ENCODE results near the gene CCDC6.
"Not testable (repeated sequence)": the region's sequence is repeated elsewhere in the genome, so short reads cannot be mapped to it uniquely, and the experiment has no call there.

Gene CCDC6

DNA sequence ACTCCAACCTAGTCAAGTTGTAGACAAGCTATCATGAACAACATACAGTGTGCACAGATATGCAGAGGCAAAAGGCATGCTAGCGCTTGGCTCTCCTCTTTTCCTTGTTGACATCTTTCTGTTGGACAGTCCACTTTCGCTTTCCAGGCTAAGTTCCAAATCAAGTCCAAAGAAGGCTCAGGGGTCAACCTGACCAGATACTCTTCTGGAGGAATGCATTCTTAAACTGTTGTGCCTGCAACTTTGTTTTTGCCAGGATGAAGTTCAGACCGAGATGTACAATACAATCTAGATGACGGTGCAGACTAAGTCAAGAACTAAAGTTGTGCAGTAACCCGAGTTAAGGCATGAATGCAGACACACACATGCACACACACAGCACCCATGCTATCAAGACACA lies 117.4 kb downstream of the CCDC6 start:
- DNase-seq (ENCODE audit: extremely low spot score, insufficient read length, low read depth) = not testable (repeated sequence)
- FAIRE-seq = peak; percentile 18

DNA sequence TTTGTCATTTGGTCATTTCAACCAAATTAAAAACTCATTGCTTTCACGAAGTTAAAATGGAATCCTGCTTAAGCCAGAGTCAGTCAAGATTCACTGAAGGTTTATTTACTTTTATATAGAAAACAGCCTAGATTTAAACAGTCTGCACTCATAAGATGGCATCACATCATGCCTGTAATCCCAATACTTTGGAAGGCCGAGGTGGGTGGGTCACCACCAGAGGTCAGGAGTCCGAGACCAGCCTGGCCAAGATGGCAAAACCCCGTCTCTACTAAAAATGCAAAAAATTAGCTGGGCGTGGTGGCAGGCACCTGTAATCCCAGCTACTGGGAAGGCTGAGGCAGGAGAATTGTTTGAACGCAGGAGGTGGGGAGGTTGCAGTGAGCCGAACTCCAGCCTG lies 119.3 kb downstream of the CCDC6 start:
- DNase-seq (ENCODE audit: extremely low spot score, insufficient read length, low read depth); FAIRE-seq: not testable (repeated sequence)

DNA sequence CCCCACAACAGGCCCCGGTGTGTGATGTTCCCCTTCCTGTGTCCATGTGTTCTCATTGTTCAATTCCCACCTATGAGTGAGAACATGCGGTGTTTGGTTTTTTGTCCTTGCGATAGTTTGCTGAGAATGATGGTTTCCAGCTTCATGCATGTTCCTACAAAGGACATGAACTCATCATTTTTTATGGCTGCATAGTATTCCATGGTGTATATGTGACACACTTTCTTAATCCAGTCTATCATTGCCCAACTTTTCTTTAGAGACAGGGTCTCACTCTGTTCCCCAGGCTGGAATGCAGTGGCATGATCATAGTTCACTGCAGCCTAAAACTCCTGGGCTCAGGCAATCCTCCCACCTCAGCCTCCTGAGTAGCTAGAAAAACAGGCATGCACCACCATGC lies 120.9 kb downstream of the CCDC6 start:
- not testable (repeated sequence) for FAIRE-seq; DNase-seq (ENCODE audit: extremely low spot score, insufficient read length, low read depth)

DNA sequence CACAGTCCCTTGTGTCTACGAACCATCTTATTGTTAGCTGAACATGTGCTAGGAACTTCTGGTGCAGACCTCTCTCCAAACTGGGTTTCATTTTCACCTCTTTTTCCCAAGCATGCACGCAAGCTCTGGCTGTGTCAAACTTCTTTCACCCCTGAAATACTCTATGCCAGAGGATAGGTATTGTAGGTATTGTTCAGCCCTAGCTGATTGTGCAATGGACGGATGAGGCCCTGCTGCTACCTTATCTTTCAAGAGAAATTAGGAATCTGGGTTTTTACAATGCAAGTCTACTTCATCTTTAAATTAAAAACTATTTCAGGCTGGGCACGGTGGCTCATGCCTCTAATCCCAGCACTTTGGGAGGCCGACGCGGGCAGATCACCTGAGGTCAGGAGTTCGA lies 124.8 kb downstream of the CCDC6 start:
- FAIRE-seq = no peak
- DNase-seq (ENCODE audit: extremely low spot score, insufficient read length, low read depth) = no peak

DNA sequence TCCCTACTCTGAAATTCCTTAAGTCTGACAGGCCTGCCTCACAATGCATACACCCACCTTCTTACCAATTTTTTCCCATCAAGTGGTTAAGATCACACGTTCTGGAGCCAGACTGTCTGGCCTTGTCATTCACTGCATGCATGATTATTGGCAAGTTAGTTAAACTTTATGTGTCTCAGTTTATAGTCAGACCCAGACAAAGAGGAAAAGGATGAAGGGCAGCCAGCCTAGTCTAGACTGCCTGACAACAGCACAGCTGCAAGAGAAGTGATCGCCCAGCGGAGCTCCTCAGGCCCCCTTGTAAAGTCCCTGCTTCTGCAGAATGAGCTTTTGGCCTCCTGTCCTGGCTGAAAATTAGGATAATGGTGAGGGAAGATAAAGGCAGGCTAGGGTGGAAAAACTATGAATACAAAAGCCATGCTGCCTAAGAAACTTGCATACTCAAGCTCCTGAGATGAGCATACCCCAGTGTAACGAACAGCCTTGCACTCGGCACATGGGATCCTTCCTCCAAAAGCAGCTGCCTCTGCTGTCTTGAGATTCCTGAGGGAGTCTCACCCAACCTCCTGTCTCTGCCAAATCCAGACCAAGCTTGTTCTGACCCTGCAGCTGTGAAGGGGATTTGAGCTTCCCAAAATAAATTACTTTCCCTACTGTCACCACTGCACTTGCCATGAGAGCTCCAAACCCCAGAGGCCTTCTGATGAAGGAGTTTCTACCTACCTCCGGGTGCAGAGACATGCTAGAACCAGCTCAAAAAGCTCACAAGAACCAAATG lies 126.4 kb downstream of the CCDC6 start:
- FAIRE-seq = no peak

DNA sequence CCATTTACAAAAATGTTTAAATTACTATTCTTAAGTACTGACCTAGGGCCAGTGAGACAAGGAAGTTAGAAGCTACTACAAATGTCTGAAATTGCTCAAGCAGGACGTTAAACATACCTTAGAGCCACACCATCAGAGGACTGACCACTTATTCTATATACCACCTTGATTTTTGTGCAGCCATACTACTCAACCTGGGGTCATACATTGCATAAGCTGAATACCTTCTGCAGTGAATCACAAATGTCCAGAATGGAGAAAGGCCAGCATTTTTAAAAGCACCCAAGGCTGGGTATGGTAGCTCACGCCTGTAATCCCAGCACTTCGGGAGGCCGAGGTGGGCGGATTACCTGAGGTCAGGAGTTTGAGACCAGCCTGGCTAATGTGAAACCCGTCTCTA lies 131.9 kb downstream of the CCDC6 start:
- FAIRE-seq (no peak), DNase-seq (ENCODE audit: extremely low spot score, insufficient read length, low read depth) (no peak)

More for the DNA sequence above, 126.4 kb downstream of the CCDC6 start:
- DNase-seq (ENCODE audit: extremely low spot score, insufficient read length, low read depth) = no peak

DNA sequence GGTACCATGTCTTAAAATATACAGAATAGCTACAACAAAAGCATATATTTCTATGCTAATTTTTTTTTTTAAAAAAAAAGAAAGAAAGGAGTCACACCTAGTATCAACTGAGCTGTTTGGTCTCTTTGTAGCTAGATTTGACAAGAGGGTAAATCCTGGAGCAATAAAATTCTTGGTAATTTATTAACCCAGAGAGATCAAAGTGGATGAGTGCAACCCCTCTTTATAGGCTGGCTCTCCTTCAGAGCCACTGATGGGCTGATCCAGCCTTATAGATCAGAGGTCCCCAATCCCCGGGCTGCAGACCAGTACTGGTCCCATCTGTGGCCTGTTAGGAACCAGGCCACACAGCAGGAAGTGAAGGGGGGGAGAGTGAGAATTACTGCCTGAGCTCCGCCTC lies 133.3 kb downstream of the CCDC6 start:
- FAIRE-seq (no peak), DNase-seq (ENCODE audit: extremely low spot score, insufficient read length, low read depth) (no peak)

DNA sequence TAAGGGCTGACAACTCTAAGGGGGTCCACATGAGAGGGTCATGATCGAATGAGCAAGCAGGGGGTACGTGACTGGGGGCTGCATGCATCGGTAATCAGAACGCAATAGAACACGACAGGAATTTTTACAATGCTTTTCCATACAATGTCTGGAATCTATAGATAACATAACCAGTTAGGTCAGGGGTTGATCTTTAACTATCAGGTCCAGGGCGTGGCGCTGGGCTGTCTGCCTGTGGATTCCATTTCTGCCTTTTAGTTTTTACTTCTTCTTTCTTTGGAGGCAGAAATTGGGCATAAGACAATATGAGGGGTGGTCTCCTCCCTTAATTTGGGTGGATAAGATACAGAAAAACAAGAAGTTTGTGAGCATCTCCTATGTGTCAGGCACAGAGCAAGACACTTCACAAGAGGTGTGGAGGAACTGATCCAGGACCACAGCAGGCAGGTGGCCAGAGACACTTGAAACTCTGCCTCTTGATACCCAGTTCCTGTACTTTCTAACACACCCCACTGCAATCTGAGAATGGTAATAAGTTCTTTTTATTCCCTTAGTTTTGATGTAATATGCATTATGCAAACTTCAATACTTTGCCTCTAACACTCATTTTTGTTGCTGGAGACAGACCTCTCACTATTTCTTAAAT lies 135.1 kb downstream of the CCDC6 start:
- no peak for FAIRE-seq
- no peak for DNase-seq (ENCODE audit: extremely low spot score, insufficient read length, low read depth)

DNA sequence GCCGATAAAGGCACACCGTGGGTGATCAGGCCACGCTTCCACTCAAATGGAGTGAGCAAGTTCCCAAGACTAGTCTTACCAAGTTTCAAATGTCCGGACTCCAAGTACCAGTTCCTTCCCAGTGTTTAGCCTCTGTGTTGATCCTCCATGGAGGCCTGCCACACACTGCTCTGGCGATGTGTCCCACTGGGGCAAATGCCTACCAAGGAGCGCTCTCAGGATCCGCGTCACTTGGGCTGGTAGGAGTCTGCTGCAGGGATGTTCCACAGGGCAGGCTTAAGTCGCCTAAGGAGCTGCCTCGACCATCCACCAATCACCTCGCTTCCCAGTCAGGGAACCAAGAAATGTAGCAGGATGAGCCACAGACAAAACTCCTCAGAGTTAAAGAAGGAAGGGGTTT lies 135.7 kb downstream of the CCDC6 start:
- no peak for DNase-seq (ENCODE audit: extremely low spot score, insufficient read length, low read depth)
- no peak for FAIRE-seq

DNA sequence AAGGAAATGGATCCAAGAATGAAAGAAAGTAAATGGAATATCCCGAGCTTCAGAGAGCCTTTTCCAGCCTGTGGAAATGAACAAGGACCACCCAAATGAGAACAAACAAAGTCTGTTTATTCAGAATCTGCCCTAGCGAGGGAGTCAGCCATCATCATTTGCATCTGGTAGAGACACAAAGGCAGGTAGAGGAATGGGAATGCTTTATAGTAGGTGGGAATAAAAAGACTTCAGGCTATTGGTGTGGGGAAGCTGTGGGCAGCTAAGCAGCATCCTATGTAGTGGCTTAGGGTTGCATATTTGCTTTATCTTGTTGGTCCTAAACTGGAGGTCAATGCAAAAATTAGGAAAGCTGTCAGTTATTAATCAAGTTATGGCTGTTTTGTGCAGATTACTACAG lies 143.9 kb downstream of the CCDC6 start:
- FAIRE-seq = no peak

DNA sequence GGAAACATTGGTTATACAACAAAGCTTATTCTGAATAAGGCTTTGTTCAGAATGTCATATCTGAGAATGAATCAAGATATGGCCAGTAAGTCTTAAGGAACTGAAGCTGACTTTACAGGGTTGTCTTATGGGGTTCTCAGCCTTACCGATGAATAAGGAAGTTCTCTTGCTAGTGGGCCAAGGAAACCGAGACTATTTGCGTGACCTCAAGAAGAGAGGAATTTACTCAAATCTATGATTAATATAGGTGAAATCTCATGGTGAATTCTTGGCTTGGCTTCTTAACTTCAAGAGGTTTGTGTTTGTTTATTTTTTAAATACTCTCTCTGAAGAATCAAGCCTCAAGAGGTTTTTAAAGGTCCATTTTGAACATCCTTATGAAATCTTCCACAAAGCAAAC lies 148.4 kb downstream of the CCDC6 start:
- no peak for FAIRE-seq
- DNase-seq (ENCODE audit: extremely low spot score, insufficient read length, low read depth) = no peak

More for the DNA sequence above, 143.9 kb downstream of the CCDC6 start:
- no peak for DNase-seq (ENCODE audit: extremely low spot score, insufficient read length, low read depth)

DNA sequence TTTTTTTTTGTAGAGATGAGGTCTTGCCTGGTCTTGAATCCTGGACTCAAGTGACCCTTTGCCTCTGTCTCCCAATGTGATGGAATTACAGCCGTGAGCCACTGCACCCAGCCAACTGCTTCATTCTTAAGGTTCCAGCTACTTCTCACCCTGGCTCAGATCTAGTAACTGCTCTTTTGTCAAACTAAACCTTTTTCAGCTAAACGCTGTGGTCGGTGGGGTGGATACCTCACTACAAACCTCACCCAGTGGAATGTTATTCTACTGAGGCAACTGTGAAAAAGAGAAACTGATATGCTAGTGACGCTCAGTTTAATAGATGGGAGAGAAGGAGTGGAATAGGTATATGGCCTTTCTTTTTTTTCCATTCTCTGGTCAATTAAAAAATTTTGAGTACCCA lies 151.4 kb downstream of the CCDC6 start:
- no peak for FAIRE-seq
- DNase-seq (ENCODE audit: extremely low spot score, insufficient read length, low read depth) = no peak

DNA sequence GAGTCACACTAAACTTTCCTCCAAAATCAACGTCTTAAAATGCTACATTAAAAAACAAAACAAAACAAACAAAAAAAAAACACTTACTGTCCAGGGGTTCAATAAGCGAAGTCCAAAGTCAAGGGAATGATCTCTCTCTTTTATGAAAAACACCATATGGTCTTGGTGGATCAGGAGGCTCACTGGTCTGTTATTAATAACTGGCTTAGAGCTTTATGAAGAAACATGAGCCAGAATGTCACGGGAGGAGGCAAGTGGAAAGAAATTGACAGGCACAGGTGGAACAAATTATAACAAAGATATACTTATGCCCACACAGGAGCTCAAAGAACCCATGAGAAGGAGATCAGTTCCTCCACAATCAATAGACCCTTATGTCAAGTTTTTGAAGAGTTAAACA lies 153.1 kb downstream of the CCDC6 start, which contains the start of gene MRLN:
Gene MRLN, minus strand, starts transcription at position 189 of the 400 bp plus-strand sequence.
- FAIRE-seq (no peak), DNase-seq (ENCODE audit: extremely low spot score, insufficient read length, low read depth) (no peak)

DNA sequence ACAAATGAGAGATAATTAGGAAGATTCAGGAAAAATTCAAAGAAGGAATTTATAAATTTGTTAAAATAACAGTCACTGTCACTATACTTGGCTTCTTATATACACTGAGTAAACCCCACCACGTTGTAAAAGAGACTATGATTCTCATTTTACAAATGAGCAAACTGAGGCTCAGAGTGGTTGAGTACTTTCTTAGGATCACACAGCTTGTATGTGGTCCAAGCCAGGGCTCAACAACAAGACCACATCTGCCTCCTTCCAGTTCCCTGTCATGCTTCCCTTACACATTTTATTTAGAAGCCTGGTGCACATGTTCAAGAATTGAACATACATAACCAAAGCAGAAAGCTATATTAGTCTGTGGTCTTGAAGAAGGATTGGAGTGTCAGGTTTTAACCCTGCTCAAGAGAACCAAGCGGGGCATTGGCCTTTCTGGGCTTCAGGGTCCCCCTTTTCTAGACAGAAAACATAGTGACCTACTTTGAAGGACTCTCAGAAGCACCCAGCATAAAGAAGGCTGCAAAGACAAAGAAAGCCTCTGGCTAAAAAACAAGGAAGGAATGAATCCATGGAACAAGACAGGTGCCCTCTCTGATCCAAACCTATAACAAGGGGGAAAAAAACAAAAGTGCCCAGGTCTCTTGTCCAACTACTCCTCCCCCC lies 153.9 kb downstream of the CCDC6 start:
- FAIRE-seq (no peak), DNase-seq (ENCODE audit: extremely low spot score, insufficient read length, low read depth) (no peak)

DNA sequence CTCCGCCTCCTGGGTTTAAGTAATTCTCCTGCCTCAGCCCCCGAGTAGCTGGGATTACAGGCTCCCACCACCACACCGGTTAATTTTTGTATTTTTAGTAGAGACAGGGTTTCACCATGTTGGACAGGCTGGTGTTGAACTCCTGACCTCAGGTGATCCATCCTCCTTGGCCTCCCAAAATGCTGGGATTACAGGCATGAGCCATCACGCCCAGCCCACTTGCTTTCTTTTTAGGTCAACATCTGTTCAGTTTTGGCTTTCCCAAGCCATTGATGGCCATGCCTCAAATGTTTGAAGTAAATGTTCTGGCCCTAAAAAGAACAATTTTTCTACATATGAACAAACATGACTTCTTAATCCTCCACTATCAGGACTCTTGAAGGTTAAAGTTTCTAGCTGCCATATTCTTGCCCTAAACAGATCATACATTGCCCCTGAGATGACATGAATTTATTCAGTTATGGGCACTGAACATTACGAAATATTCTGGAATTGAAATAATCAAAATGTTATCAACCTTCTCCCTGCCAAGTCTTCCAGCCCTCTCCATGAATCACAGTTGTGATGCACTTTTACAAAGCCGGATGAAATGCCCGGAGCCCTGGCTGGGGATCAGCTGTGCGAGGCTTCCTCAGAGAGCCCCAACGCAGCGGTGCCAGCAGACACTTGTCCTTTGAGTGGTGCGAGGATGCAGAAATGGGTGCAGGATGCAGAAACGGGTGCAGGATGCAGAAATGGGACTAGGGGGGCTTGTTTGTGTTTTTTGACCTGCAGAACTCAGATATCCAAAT lies 156.0 kb downstream of the CCDC6 start:
- no peak for DNase-seq (ENCODE audit: extremely low spot score, insufficient read length, low read depth)
- FAIRE-seq = no peak

DNA sequence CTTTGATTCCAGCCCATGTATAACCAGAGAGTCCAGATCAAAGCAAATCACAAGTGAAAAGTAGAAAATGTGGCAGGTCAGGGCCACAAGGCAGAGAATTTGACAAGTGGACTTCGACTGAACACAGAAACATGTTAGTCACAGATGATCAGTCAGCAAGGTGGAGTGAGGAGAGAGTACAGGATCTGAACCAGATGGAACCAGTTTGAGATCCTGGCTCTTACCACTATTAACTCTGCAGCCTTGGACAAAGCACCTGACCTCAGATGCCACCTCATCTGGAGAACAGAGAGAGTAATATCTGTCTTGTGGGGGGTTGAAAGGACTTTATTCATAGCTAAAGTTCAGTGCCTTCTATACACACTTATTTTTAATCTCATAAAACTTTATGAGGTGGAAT lies 157.5 kb downstream of the CCDC6 start:
- no peak for FAIRE-seq

DNA sequence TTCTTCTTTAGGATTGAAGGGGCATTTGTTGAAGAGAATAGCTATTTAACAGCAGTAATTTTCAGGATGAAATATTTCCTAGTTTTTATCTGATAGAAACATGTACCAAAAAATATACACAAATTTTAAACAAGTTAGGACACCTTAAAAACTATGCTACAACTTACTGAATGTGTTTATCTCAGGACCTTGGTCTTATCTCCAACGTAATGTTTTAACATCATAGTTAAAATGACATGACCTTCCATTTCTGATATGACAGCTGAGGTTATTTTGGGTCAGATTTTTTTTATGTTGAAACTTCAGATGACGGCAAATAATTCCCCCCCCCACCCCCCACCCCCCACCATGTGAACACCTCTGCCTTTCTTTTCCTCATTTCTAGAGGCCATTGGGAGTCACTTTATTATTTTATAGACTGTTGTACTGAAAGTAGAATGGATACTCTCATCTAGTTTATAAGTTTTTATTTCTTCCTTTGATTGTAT lies 161.1 kb downstream of the CCDC6 start:
- FAIRE-seq (no peak), DNase-seq (ENCODE audit: extremely low spot score, insufficient read length, low read depth) (no peak)

More for the DNA sequence above, 157.5 kb downstream of the CCDC6 start:
- no peak for DNase-seq (ENCODE audit: extremely low spot score, insufficient read length, low read depth)

DNA sequence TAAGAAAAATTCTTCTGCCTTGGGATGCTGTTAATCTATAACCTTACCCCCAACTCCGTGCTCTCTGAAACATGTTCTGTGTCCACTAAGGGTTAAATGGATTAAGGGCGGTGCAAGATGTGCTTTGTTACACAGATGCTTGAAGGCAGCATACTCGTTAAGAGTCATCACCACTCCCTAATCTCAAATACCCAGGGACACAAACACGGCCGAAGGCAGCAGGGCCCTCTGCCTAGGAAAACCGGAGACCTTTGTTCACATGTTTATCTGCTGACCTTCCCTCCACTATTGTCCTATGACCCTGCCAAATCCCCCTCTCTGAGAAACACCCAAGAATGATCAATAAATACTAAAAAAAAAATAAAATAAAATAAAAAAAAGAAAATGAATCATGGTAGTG lies 161.6 kb downstream of the CCDC6 start:
- not testable (repeated sequence) for DNase-seq (ENCODE audit: extremely low spot score, insufficient read length, low read depth); FAIRE-seq

DNA sequence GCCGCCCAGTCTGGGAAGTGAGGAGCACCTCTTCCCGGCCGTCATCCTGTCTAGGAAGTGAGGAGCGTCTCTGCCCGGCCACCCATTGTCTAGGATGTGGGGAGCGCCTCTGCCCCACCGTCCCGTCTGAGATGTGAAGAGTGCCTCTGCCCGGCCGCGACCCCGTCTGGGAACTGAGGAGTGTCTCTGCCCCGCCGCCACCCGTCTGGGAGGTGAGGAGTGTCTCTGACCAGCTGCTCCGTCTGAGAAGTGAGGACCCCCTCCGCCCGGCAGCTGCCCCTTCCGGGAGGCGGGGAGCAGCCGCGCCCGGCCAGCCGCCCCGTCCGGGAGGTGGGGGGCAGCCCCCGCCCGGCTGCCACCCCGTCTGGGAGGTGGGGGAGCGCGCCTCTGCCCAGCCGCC lies 162.2 kb downstream of the CCDC6 start:
- not testable (repeated sequence) for FAIRE-seq; DNase-seq (ENCODE audit: extremely low spot score, insufficient read length, low read depth)

DNA sequence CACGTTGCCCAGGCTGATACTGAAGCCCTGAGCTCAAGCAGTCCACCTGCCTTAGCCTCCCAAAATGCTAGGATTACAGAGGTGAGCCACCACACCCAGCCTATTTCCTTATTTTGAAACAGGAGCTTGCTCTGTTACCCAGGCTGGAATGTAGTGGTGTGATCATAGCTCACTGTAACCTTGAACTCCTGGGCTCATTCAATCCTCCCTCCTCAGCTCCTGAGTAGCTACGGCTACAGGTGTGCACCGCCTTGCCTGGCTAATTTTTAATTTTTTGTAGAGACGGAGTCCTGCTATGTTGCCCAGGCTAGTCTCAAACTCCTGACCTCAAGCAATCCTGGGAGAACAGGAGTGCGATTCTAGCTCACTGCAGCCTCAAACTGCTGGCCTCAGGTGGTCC lies 164.8 kb downstream of the CCDC6 start:
- DNase-seq (ENCODE audit: extremely low spot score, insufficient read length, low read depth) (no peak), FAIRE-seq (no peak)
